ENCODE results near the gene KLF15.

DNA sequence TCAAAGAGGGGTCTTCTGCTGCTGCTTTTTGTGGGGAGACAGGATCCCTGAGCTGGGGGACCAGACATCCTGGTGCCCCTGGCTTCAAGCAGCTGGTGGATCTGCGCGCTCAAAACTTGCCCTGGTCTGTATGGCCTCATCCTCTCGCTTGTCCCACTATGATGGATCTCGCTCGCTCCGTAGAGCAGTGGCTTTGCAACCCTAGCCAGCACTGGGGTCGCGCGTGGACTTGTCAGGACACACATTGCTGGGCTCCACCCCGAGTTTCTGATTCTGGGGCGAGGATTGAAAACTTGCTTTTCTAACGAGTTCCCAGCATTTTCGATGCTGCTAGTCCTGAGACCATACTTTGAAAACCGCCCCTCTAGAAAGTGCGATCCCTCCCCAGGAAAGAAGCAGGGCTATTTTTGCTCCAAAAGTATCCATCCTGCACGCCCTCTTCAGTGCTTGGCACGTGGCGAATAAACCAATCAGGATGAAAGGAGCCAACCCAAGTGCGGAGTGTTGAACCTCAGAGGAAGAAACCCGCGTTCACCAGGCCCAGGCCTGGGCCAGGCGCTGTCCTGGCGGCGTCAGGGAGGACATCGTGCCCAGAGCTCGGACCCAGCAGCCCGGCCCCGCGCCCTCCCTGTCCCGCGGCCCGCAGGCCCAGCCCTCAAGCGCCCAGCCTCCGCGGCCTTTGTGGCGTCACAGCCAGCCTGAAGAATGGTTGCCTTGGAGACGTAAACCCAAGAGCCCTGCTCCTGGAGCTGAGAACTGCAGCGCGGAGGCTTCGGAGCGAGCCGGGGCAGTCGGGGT is 37.2 kb upstream of the KLF15 start, which contains the start of gene CFAP100:
- TF ChIP-seq, protein P1, sequence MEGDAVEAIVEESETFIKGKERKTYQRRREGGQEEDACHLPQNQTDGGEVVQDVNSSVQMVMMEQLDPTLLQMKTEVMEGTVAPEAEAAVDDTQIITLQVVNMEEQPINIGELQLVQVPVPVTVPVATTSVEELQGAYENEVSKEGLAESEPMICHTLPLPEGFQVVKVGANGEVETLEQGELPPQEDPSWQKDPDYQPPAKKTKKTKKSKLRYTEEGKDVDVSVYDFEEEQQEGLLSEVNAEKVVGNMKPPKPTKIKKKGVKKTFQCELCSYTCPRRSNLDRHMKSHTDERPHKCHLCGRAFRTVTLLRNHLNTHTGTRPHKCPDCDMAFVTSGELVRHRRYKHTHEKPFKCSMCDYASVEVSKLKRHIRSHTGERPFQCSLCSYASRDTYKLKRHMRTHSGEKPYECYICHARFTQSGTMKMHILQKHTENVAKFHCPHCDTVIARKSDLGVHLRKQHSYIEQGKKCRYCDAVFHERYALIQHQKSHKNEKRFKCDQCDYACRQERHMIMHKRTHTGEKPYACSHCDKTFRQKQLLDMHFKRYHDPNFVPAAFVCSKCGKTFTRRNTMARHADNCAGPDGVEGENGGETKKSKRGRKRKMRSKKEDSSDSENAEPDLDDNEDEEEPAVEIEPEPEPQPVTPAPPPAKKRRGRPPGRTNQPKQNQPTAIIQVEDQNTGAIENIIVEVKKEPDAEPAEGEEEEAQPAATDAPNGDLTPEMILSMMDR (IDR thresholded peaks at IDR 0.05): no peak
- TF ChIP-seq EZH2phosphoT487 (IDR thresholded peaks at IDR 0.05) (no peak), EZH2 (IDR thresholded peaks at IDR 0.05) (no peak)

All from neural progenitor cell (in vitro differentiated cells).